Astrocyte of the cerebellum (primary cell): ENCODE measurements around the gene FBLN2.

Experiments
- DNase-seq: peaks from one replicate; pipeline ENCODE4 v3.0.0-alpha.2; 2011; ENCODE audit warnings: low read depth
- H3K4me3 ChIP-seq: 2 replicates; pipeline ENCODE4 v1.5.1; 2011; ENCODE audit warnings: mild to moderate bottlenecking, low read depth, low read length, moderate library complexity
- CTCF ChIP-seq: IDR thresholded peaks from 2 replicates; pipeline ENCODE4 v1.5.1; 2012; ENCODE audit warnings: low read length, low read depth, moderate library complexity, mild to moderate bottlenecking; ENCODE audit errors: missing control alignments
- in situ Hi-C: cut with HindIII; loops from 2 replicates; pipeline ENCODE4 v1.10.0; 2017; ENCODE audit warnings: low sequenced_read_pairs

Gene FBLN2

GRCh38 chr3:13564751-13565560, 16.0 kb downstream of the FBLN2 start:
- H3K4me3 ChIP-seq, result no peak overlapping the region
- DNase-seq, result no peak
- no peak for TF ChIP-seq CTCF
- in situ Hi-C loops, result no loop called here

GRCh38 chr3:13565581-13566452, 16.9 kb downstream of the FBLN2 start:
- TF ChIP-seq CTCF, result no peak
- no peak for DNase-seq
- no peak overlapping the region for H3K4me3 ChIP-seq
- in situ Hi-C loops, result no loop called here

- no peak overlapping the region for H3K4me3 ChIP-seq
- no peak for DNase-seq
- in situ Hi-C loops, result no loop called here
- TF ChIP-seq CTCF, result no peak
Measured at GRCh38 chr3:13566453-13566748, 17.5 kb downstream of the FBLN2 start.

GRCh38 chr3:13566769-13567310, 17.9 kb downstream of the FBLN2 start:
- no peak for TF ChIP-seq CTCF
- H3K4me3 ChIP-seq, result no peak overlapping the region
- DNase-seq, result no peak
- in situ Hi-C loops, result no loop called here

- no peak for DNase-seq
- no peak for TF ChIP-seq CTCF
- H3K4me3 ChIP-seq, result no peak overlapping the region
- in situ Hi-C loops, result no loop called here
Measured at GRCh38 chr3:13567684-13568514, 19.0 kb downstream of the FBLN2 start.

GRCh38 chr3:13568515-13569028, 19.6 kb downstream of the FBLN2 start:
- no peak overlapping the region for H3K4me3 ChIP-seq
- DNase-seq, result no peak
- no peak for TF ChIP-seq CTCF
- in situ Hi-C loops, result no loop called here
